HG02852 (cell line): ENCODE data around the gene CELF2.

Experiments used
- ATAC-seq: cut with Tn5 transposase; IDR thresholded peaks from one replicate; pipeline ENCODE4 v1.9.1; 2021; ENCODE audit warnings: mild to moderate bottlenecking, moderate library complexity; ENCODE audit not compliant: unreplicated experiment

Gene CELF2

DNA sequence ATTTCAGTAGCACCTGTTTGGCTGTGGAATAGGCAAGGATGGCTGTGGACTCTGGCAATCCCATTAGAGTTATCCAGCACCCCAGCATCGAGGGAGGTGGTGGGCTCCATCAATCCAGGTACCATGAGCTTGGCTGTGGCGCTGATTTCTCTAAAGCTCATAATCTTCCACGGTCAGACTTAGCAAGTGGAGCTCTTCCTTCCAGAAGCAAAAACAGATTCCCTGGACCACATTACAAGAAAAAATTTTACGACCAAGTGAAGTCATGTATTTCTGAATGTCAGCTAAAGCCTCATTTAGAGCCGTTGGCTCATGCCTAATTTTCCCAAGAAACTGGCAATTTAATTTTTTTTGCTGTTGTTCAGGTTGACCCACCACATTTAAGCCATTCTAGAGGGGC lies 135.1 kb downstream of the CELF2 start:
- ATAC-seq = no peak

DNA sequence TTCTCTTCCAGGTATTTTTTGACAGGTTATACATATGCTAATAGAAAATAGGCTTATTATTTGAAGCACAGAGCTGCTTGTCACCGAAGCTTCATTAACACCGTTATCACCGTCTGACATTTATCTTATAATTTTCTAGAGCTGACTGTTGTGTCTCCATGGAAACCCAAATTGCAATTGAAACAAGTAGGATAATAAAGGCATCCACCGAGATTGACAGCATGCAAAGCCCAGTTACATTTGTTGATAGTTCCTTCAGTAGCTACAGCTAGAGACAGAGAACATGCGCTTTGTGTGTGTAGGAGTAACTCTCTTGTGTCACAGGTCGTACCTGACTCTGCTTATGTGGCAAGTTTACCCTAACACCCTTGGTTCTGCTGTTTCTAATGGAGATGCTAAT lies 135.6 kb downstream of the CELF2 start:
- ATAC-seq = no peak

DNA sequence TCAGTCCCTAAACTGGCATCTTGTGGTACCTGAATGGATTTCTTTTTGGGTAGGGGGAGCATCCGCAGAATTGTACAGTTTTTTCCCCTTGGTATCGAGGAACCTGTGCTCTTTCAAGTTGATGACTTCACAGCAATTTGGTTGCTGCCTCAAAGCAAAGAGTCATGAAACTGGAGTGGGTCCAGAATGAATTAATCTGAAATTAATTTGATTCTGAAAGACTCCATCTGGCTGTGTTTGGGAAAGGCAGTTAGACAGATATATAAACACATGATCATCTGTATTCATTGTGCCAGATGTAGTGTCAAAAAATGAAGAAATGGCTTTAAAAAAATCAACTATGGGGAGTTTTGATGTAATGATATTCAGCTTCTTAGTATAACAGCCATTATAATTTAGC lies 136.1 kb downstream of the CELF2 start:
- no peak for ATAC-seq

DNA sequence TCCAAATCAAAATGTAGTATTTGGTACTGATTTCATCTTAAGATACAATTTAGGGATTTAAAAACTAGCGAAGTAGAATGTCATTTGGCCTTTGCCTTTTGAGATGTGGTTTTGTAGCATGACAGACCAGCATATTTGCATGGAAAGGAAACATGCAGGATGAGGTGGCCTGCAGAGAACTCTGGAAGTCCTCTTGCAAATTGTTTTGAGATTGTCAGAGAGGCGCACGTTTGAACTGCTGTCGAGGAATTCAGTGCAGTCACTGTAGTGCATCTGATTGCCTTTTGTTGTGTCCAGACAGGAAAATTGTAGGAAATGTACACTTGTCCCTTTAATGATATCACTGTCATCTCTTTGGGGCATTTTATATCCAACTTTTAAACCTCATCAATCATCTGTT lies 136.7 kb downstream of the CELF2 start:
- ATAC-seq = peak; percentile 53

DNA sequence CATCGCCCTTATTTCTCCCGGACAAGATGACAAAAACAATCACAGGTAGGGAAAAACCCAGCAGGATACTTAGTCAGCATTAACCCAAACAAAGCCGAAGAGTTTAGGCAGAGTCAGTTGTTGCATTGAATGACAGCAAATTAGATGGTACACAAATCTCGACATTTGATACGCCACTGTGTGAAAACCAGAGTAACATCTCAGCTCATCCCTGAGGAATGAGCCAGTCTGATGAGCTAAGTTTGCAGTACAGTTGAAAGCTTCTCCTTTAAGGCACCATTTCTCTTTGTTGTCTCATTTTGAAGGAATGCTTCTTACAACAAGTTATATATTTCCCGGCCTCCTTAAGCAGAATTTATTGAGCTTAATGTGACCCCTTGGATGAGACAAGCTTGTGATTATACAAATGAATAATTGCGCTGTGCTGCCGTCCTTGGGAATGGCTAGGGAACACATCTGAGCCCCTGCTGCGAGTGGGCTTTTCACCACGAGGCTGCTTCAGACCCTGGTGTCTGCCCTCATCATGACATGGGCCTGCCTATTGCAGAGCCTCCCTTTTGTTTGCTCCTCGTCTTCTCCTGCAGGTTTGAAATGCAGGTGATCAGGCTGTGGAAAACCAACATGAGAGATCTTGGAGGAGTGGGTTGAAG lies 137.3 kb downstream of the CELF2 start:
- no peak for ATAC-seq

DNA sequence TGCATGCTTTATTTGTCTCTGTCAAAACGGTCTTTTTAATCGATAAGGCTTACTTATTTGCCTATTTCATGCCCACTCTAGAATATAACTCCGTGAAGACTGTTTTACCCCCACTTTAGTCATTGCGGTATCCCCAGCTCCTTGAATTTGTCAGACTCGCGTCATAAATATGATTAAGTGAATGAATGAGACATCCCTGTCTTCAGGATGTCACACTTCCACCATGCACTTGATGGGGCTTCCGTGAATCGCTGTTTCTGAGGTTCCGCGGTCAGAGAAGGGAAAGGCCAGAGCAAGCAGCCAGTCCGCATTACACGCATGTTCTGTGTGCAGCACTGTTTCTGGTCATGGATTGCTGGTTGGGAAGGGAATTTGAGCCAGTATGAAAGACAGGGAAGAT lies 138.8 kb downstream of the CELF2 start:
- no peak for ATAC-seq

DNA sequence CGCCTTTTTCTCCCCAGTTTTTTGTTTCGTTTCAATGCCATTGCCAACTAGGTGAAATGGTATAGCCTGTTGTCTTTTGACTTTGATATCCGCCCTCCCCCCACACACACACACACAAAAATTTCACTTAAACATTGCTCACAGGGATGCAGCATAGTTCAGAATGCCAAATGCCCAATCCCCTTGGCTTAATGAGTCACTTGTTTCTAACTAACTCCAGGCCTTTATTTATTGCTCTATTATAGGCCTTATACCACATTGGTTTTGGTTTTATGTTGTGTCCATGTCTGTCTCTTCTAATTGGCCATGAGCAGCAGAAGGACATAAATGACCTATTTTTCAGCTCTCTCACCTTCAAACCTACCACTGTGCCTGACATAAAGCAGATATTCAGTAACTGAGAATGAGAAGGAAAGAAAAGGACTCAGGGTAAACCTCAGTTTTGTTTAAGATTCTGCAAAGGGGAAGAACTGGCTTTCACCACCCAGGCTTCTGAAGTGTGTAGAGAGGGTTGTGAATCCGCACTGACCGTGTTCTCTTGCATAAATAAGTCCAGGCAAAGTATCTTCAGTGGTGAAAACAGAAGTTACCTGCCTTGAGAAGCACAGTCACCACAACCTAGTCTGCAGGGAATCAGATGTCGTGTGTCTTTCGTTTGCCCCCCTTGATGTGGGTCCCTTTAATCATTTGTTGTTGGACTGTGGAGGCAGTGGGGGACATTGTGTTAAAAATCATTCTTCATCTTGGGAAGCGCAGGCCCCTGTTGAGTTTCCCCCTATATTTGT lies 139.8 kb downstream of the CELF2 start:
- ATAC-seq = peak; percentile 58

DNA sequence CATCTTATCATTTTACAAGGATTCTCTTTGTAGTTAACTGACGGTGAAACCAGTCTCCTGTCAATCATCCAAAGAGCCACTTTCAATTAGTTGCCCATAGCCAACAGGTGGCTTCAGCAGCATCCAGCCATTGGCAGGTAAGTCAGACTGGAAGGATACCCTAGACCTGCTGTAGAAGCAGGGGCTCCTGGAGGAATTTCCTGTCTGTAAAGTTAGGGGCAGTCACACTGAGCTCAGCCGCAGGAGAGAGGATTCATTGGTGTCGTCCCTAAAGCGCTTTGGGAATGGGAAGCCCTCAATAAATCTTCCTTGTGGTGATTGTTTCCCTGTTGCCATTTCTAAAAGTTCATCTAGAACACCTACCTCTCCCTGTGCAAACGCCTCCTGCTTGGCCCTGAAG lies 140.4 kb downstream of the CELF2 start:
- ATAC-seq = no peak

DNA sequence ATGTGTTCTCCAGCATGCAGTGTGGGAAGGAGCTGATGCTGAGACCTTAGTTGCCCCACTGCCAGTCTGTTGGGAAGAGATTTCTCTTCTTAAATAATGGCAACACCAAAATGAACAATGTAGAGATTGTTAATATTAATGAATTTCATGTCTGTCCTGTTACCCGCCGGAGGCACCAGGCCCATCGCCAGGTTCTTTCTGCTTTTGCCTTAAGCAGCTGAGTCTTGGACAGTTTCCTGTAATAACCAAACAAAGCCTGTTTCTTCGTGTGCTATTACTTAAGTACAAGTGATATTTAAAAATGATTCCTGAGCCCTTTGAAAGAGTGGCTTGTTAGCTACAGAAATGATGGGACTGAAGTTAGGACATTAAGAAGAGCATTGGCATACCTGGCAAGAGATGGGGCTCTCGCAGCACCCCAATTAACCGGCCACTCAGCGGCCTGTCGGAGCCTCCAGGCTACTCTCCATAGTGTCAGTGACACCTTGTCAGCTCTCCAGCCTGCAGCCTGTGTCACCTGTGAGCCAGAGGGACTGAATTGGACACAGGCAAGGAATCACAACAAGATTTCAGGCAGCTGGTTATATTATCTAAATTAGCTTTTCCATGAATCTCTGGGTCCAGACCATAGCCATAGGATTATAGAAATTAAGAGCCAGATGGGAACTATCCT lies 142.0 kb downstream of the CELF2 start:
- ATAC-seq = no peak

DNA sequence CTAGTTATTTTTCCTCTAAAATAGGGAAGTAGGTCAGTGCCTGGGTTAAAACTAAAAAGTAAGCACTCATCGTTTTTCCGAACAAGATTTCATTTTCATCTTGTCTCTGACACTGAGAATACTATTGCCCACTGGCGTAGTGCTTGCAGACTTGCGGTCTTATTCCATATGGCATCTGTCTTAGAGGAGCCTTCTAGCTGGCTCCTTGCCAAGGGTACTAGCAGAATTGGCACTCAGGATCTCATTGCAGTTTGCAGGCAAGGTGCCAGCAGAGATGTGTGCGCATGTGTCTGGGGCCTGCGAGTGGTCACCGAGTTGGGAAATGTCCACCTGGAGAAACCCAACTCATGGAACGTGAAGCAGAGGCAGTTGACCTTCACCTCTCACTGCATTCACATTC lies 143.4 kb downstream of the CELF2 start:
- no peak for ATAC-seq

DNA sequence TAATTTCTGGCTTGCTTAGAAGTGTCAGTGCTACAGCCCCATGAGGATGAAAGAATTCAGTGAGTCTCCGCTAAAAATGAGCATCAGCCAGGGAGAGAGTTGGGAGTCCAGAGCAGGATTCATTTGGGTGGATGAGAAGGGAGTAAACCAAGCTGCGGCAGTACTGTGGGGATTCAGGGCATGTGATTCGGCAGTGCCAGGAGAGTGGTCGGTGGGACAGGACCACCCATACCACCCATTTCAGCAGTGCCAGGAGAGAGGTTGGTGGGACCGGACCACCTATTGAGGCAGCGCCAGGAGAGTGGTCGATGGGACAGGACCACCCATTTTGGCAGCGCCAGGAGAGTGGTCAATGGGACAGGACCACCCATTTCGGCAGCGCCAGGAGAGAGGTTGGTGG lies 144.2 kb downstream of the CELF2 start:
- no peak for ATAC-seq

DNA sequence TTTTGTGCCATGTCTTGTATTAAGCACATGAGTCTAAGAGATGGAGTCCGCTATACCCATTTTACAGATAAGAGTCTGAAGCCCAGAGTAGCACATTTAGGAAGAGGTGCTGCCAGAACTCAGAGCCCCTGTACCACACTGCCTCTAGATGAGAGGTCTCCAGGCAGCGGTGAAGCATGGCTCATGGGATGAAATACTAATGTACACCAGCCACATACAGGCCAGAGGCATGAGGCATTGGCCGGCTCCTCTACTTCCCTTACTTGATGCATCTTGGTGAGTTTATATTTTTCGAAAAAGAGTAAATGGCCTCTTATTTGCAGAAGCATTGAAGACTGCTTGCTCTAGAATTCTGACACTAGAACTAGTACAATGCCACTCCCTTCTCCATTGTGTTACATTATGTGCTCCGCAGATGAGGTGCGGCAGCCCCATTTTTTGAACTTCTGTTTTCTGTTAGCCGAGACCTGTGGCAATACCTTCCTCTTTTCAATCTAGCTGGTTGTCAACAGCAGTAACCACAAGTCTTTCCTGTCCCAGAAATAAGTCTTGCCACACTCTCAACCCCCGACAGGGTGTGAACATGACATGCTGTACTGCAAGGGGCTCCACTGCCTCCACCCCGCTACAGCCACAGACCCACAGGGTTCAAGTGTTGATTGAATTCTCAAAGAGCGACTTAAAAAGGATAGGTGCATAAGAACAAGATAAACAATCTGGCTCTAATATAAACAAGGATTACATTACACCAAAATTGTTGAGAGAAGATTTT lies 145.3 kb downstream of the CELF2 start:
- ATAC-seq = peak; percentile 55

DNA sequence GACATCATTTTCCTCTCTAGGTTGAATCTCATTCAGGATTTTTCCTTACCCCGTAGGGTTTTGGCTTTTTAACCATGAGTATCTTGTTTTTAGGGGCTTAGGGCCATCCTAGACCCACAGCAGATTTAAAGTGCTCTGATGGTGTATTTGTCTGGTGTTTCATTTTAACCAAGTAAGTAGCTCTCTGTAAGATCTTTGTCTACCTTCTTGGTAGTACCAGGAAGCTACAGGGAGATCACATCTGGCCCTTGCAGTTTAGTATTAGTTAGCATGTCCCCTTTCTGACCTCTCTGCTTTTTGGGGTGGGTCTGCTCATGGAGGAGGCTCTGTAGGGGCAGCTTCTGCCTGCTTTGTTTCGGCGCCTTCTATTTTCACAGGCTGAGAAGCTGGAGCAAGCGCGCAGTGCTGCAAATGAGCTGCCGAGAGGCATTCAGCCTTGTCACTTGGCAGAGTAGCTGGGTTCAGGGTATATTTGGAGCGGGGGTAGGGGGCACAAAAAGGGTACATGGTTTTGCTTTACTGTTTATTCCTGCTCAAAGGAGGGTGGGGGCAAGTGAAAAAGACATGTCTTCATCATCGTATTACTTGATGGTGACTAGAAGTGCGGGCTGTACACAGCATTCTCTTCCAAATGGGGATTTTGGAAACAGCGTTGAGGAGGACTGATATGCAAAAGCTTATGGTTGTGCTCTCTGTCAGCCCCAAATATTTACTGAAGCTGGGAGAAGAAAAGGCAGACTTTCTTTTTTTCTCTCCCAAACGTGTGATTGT lies 146.3 kb downstream of the CELF2 start:
- ATAC-seq = no peak

DNA sequence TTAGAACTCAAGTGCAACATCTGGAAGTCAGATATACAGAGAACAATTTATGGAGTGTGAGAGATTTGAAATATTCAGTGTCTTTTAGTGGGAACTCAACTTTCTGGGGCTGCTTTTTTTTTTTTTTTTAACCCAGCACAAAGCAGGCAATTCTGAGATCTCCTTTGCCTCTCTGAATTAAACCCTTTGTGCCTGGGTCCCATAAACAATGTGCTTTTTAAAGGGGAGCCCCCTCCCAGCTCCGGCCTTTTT lies 146.8 kb downstream of the CELF2 start:
- ATAC-seq = no peak

DNA sequence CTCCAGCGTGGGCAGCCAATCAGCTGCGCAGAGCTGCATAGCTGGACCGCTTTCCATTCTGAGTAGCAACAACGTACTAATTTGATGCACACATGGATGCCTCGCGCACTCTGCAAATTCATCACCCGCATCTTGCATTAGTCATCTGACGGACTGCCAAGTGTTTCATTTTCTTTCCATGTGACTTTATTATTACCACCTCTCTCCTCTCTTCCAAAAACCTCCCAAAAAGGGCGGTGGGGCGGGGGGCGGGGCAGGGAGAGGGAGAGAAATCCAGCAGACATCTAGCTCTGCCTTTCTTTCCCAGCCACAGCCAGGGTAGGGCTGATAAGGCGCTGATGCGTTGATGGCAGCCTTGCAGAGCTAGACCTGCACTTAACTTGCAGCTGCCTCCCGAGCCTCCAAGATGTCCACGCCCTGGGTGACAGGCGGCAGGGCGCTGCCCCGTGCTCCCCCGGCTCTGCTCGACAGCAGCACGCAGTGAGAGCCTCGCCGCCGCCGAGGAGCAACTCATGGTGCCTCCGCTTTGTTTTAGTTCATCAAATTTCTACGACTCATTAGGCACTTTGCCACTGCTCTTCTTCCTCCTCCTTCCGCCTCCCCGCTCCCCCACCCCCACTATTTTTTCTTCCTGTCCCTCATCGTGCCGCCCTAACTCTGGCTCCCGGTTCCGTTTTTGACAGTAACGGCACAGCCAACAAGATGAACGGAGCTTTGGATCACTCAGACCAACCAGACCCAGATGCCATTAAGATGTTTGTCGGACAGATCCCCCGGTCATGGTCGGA lies 147.3 kb downstream of the CELF2 start:
- ATAC-seq = peak; percentile 25

DNA sequence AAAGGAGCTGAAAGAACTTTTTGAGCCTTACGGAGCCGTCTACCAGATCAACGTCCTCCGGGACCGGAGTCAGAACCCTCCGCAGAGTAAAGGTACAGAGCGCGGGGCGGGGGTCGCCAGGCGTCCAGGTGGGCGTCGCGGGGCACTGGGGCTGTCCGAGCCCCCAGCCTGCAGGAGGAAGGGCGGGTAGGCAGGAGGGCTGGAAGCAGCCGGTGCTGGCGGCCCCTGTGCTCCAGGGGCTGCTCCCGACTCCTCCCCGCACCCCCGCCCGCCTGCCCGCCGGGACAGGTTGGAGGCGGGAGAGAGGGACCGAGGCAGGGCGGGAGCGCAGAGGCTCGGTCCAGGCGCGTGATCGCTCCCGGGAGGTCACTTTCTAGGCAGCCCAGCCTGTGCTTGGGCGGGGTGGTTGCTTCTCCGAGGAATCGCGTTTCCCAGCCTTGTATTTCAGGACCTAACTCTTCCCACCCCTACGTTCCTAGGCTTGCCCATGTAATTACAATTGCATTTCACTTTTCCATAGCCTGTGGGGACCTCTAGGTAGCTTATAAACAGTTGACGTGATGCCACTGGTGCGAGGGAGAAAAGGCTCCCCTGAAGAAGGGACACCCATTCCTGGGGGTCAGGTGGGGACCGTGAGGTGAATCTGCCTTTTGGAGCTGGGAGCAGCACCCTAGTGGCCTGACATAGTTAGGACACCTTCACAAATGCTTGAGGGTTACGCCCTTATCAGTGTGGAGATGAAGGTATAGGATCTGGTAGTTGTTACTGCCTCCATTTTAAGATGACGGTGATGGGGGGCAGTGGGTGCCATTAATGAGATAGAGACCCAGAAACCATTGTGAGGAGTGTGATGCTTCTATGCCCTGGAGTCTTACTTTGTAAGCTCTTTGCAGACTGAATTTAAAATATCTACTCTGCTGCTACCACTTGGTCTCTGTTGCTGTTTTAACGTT lies 148.2 kb downstream of the CELF2 start:
- ATAC-seq = peak; percentile 58

DNA sequence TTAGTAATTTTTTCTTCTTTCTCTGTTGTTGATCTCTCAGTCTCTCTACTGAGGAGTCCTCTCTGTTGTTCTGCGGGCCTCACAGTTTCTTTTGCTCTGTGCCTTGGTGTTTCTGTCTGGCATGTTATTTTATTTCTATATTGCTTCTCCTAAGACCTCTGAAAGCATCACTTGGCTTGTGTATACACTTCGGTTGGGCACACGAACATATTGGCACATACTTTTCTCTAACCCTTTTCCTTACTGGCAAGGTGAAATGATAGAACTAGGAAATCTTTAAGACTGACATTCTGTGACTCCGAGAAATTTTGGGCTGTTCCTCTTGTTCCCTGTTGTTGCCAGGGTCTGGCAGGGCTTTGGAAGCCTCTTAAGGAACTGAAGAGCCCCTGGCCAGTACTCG lies 148.9 kb downstream of the CELF2 start:
- ATAC-seq = no peak

DNA sequence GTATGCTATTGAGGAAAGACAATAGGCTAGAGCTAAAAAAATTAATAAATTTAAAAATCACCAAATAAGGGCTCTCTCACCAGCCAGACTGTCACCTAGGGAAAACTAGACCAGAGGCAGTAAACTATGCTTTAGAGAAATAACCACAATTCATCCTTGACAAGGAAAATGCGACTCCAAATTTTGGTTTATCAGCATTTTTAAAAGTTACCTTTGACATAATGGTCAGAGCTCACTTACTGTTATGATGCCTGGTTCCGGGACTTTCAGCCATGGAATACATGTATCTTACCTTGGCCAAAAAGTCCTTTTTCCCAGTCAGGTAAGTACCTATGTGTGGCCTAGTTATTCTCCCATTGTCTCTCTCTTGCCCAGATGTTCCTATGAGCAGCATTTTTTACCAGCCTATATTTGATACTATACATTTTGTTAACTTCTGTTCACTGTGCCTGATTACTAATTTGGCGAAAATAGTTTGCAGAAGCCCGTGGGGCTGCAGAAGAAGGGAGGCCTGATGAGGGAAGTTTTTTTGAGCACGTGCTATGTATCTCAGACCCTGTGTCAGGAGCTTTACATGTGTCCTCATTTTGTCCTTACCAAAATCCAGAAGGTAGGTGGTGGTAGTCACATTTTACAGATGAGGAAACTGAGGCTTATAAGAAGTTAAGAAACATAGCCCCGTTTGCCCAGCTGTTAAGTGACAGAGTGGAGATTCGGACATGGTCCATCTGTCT lies 149.7 kb downstream of the CELF2 start:
- no peak for ATAC-seq
